Smooth muscle cell (in vitro differentiated cells): ENCODE results near the gene GALNT7. TPM values are rescaled to one million over a fixed set of nuclear protein-coding genes. Genes with fewer than 3 reads are reported as not detected.

Experiments
- DNase-seq: peaks from one replicate; lab custom pipeline; 2025; ENCODE audit not compliant: unreplicated experiment; lab: John Stamatoyannopoulos, UW
- H2AFZ ChIP-seq: fragments of 200-600 bp; sonication (generic); 2 replicates; pipeline ENCODE4 v1.6.0; 2016; ENCODE audit warnings: antibody characterized with exemption, low read depth, mild to moderate bottlenecking
- H3F3A ChIP-seq: fragments of 200-600 bp; sonication (generic); 2 replicates; pipeline ENCODE4 v1.6.0; 2017; ENCODE audit warnings: antibody characterized with exemption, low read depth
- H3K27ac ChIP-seq: fragments of 200-600 bp; sonication (generic); 2 replicates; pipeline ENCODE4 v1.5.1; 2016; ENCODE audit warnings: low read depth, mild to moderate bottlenecking
- H3K27me3 ChIP-seq: fragments of 200-600 bp; sonication (generic); 2 replicates; pipeline ENCODE4 v1.6.1; 2016; ENCODE audit warnings: low read depth, mild to moderate bottlenecking
- H3K36me3 ChIP-seq: fragments of 200-600 bp; sonication (generic); 2 replicates; pipeline ENCODE4 v1.5.1; 2016; ENCODE audit warnings: low read depth
- H3K4me1 ChIP-seq: fragments of 200-600 bp; sonication (generic); 2 replicates; pipeline ENCODE4 v1.5.1; 2016; ENCODE audit warnings: low read depth
- H3K4me2 ChIP-seq: fragments of 200-600 bp; sonication (generic); 2 replicates; pipeline ENCODE4 v1.6.0; 2016; ENCODE audit warnings: mild to moderate bottlenecking
- H3K4me3 ChIP-seq: fragments of 200-600 bp; sonication (generic); 2 replicates; pipeline ENCODE4 v1.5.1; 2016; ENCODE audit warnings: mild to moderate bottlenecking
- H3K79me2 ChIP-seq: fragments of 200-600 bp; sonication (generic); 2 replicates; pipeline ENCODE4 v1.6.0; 2016; ENCODE audit warnings: low read depth, mild to moderate bottlenecking
- H3K9ac ChIP-seq: fragments of 200-600 bp; sonication (generic); 2 replicates; pipeline ENCODE4 v1.6.0; 2016; ENCODE audit warnings: low read depth
- H3K9me3 ChIP-seq: fragments of 200-600 bp; sonication (generic); replicated peaks from 2 replicates; pipeline ENCODE4 v1.5.1; 2016; ENCODE audit warnings: low read depth
- H4K20me1 ChIP-seq: fragments of 200-600 bp; sonication (generic); 2 replicates; pipeline ENCODE4 v1.6.0; 2016; ENCODE audit warnings: low read depth
- CTCF ChIP-seq: fragments of 200-600 bp; sonication (generic); IDR thresholded peaks from 2 replicates; pipeline ENCODE4 v1.5.1; 2017; ENCODE audit warnings: borderline replicate concordance, mild to moderate bottlenecking, antibody characterized with exemption; ENCODE audit not compliant: insufficient read depth, poor library complexity, severe bottlenecking
- WGBS: methylation state at CpG from one replicate; pipeline ENCODE4 v1.1.7; 2016; ENCODE audit warnings: low lambda C conversion rate; 5-methylcytosine and 5-hydroxymethylcytosine counted together
- polyA plus RNA-seq: library from polyadenylated mRNA; unstranded; fragments of >200 nt; fragmentation: Nextera tagmentation; extraction: Ambion mirVana; gene quantifications from 2 replicates; pipeline ENCODE4 v1.2.1, GENCODE V29; 2016
- total RNA-seq: library from RNA; depleted of rRNA; stranded (reverse); fragments of >200 nt; gene quantifications from 2 replicates; pipeline ENCODE4 v1.2.3, GENCODE V29; 2014

The GALNT7 gene
- total and polyA plus RNA-seq, 2 experiments from 2014 or later, result 9.0 to 33.4 TPM

- H3K27ac ChIP-seq, result no peak overlapping the region
- no peak overlapping the region for H3K4me2 ChIP-seq
- H3F3A ChIP-seq, result peaks cover 3% of the 10 kb centered on the region
- peaks cover 38% of the 10 kb centered on the region for H3K27me3 ChIP-seq
- peaks cover 61% of the 10 kb centered on the region for H4K20me1 ChIP-seq
- H3K4me1 ChIP-seq, result peaks cover 3% of the 10 kb centered on the region
- WGBS, result 86% methylated on average over 2 of the region's 2 CpGs
- TF ChIP-seq CTCF, result no peak
- H3K79me2 ChIP-seq, result no peaks in the 10 kb centered on the region
- no peaks in the 10 kb centered on the region for H3K9me3 ChIP-seq
- no peak overlapping the region for H2AFZ ChIP-seq
- no peak overlapping the region for H3K4me3 ChIP-seq
- no peaks in the 10 kb centered on the region for H3K36me3 ChIP-seq
- no peak overlapping the region for H3K9ac ChIP-seq
- no peak for DNase-seq
Measured at GRCh38 chr4:173253561-173253960, 85.0 kb downstream of the GALNT7 start.

- peaks cover 38% of the 10 kb centered on the region for H3K27me3 ChIP-seq
Measured at GRCh38 chr4:173254646-173255045, 86.0 kb downstream of the GALNT7 start.

GRCh38 chr4:173256825-173257224, 88.2 kb downstream of the GALNT7 start:
- TF ChIP-seq CTCF, result no peak
- Histone ChIP-seq H3K36me3 (no peaks in the 10 kb centered on the region), H2AFZ (no peak overlapping the region), H4K20me1 (peaks cover 37% of the 10 kb centered on the region), H3K27me3 (peaks cover 22% of the 10 kb centered on the region), H3K4me1 (peaks cover 3% of the 10 kb centered on the region), H3K79me2 (no peaks in the 10 kb centered on the region), H3K27ac (no peak overlapping the region), H3K4me2 (no peak overlapping the region), H3K9me3 (no peaks in the 10 kb centered on the region), H3K9ac (no peak overlapping the region), H3F3A (peaks cover 3% of the 10 kb centered on the region), H3K4me3 (no peak overlapping the region)
- DNase-seq, result no peak
- 82% methylated on average over 3 of the region's 3 CpGs for WGBS

More at GRCh38 chr4:173254646-173255045, 86.0 kb downstream of the GALNT7 start:
- no peak overlapping the region for H3K4me2 ChIP-seq
- no peak overlapping the region for H3K4me3 ChIP-seq
- no peak for DNase-seq
- TF ChIP-seq CTCF, result no peak
- H3K36me3 ChIP-seq, result no peaks in the 10 kb centered on the region
- H3K27ac ChIP-seq, result no peak overlapping the region
- no peak overlapping the region for H2AFZ ChIP-seq
- H4K20me1 ChIP-seq, result peaks cover 58% of the 10 kb centered on the region
- H3K9ac ChIP-seq, result no peak overlapping the region
- H3F3A ChIP-seq, result peaks cover 3% of the 10 kb centered on the region
- H3K9me3 ChIP-seq, result no peaks in the 10 kb centered on the region
- no peaks in the 10 kb centered on the region for H3K79me2 ChIP-seq
- H3K4me1 ChIP-seq, result peaks cover 3% of the 10 kb centered on the region
